Gastroesophageal sphincter (tissue), 4 donors: ENCODE data around the gene INTS7. TPM values are rescaled to one million over a fixed set of nuclear protein-coding genes. Genes with fewer than 3 reads are reported as not detected.

ENCODE experiments used
- ATAC-seq: fragments of 150-250 bp; one replicate; pipeline ENCODE4 v1.9.1; 2016; ENCODE audit warnings: mild to moderate bottlenecking, moderate library complexity
- H3K27ac ChIP-seq, 4 donors: fragments of 200-600 bp; sonication (generic) in 3 of 4; 1 replicate in 3 of 4; 2 replicates in 1 of 4; pipeline ENCODE4 v1.5.1; 2016 to 2019
- H3K27me3 ChIP-seq: fragments of 200-600 bp; sonication (generic); one replicate; pipeline ENCODE4 v1.5.1; 2019
- H3K36me3 ChIP-seq, 2 donors: fragments of 200-600 bp; sonication (generic); one replicate each; pipeline ENCODE4 v1.5.1; 2019; ENCODE audit warnings: control low read depth in 1 of 2
- H3K4me1 ChIP-seq, 3 donors: fragments of 200-600 bp; sonication (generic); 1 replicate in 2 of 3; 2 replicates in 1 of 3; pipeline ENCODE4 v1.5.1; 2016 to 2019; ENCODE audit warnings: control low read depth in 2 of 3
- H3K4me3 ChIP-seq, 2 donors: fragments of 200-600 bp; sonication (generic); one replicate each; pipeline ENCODE4 v1.5.1; 2019; ENCODE audit warnings: mild to moderate bottlenecking in 1 of 2, moderate library complexity in 1 of 2
- H3K9me3 ChIP-seq, 3 donors: fragments of 200-600 bp; sonication (generic); one replicate each; pipeline ENCODE4 v1.5.1; 2017 to 2019; ENCODE audit warnings: control low read depth in 2 of 3
- EP300 ChIP-seq: sonication (generic); formaldehyde crosslinking; IDR thresholded peaks from one replicate; pipeline ENCODE4 v1.6.1; 2017; ENCODE audit warnings: antibody characterized with exemption, mild to moderate bottlenecking
- POLR2A ChIP-seq, 2 donors: fragments of 450-650 bp; IDR thresholded peaks; one replicate each; pipeline ENCODE4 v1.6.1; 2017; ENCODE audit warnings: antibody characterized with exemption in 2 of 2, mild to moderate bottlenecking in 2 of 2, moderate library complexity in 1 of 2
- POLR2AphosphoS5 ChIP-seq: sonication (generic); formaldehyde crosslinking; IDR thresholded peaks from one replicate; pipeline ENCODE4 v1.6.1; 2017; ENCODE audit warnings: antibody characterized with exemption
- WGBS, 2 donors: methylation state at CpG; one replicate each; pipeline ENCODE4 v1.1.5; 2018; ENCODE audit warnings: low coverage in 1 of 2; 5-methylcytosine and 5-hydroxymethylcytosine counted together
- total RNA-seq, 4 donors: library from RNA; depleted of rRNA; stranded (reverse); fragments of >200 nt; gene quantifications; one replicate each; pipeline ENCODE4 v1.1.0, GENCODE V29; 2016
- TF ChIP-seq, protein P1 (sequence below), 4 experiments: fragments of 200-600 bp in 2 of 4; fragments of 450-650 bp in 2 of 4; sonication (generic) in 1 of 4; IDR thresholded peaks; one replicate each; pipeline ENCODE4 v1.5.1; 2017 to 2019; ENCODE audit warnings: antibody characterized with exemption in 4 of 4, mild to moderate bottlenecking in 2 of 4, moderate library complexity in 2 of 4

INTS7 gene
- total RNA-seq, 4 donors from 2014 or later, result 6.1 to 14.2 (median 8.2) TPM

DNA sequence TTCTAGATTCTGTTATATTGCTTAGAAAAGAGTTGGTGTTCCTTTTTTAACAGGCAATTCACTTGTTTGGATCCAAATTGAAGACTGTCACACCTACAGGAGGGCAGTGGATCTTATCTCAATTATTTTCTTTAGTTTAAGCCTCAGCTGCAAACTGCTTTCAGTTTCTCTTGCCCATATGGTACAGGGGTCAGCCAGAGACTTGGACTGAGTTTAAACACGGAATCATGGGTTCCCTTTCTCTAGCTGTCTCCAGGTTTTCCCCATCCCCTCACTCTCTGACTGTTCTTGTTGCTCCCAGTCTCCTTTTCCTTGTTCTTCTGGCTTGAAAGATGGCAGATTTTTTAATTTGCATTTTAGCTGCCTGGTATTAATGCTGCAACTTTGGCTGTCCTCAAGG, 18.6 kb upstream of the INTS7 start:
- no peak for TF ChIP-seq POLR2A (IDR thresholded peaks at IDR 0.05)
- TF ChIP-seq EP300, result no peak
- TF ChIP-seq, protein P1, sequence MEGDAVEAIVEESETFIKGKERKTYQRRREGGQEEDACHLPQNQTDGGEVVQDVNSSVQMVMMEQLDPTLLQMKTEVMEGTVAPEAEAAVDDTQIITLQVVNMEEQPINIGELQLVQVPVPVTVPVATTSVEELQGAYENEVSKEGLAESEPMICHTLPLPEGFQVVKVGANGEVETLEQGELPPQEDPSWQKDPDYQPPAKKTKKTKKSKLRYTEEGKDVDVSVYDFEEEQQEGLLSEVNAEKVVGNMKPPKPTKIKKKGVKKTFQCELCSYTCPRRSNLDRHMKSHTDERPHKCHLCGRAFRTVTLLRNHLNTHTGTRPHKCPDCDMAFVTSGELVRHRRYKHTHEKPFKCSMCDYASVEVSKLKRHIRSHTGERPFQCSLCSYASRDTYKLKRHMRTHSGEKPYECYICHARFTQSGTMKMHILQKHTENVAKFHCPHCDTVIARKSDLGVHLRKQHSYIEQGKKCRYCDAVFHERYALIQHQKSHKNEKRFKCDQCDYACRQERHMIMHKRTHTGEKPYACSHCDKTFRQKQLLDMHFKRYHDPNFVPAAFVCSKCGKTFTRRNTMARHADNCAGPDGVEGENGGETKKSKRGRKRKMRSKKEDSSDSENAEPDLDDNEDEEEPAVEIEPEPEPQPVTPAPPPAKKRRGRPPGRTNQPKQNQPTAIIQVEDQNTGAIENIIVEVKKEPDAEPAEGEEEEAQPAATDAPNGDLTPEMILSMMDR (IDR thresholded peaks at IDR 0.05), result no peak
- TF ChIP-seq POLR2AphosphoS5, result no peak
- WGBS, 2 donors, result 90 to 100% methylated on average over 1 of the region's 1 CpG
- H3K27ac ChIP-seq, result no peak overlapping the region
- H3K4me3 ChIP-seq, result no peak overlapping the region
- peaks cover 0 to 11% (median 0%) of the 10 kb centered on the region in 3 donors for H3K9me3 ChIP-seq
- no peaks in the 10 kb centered on the region for H3K27me3 ChIP-seq
- no peaks in the 10 kb centered on the region for H3K36me3 ChIP-seq
- no peaks in the 10 kb centered on the region for H3K4me1 ChIP-seq
- no peak for ATAC-seq

DNA sequence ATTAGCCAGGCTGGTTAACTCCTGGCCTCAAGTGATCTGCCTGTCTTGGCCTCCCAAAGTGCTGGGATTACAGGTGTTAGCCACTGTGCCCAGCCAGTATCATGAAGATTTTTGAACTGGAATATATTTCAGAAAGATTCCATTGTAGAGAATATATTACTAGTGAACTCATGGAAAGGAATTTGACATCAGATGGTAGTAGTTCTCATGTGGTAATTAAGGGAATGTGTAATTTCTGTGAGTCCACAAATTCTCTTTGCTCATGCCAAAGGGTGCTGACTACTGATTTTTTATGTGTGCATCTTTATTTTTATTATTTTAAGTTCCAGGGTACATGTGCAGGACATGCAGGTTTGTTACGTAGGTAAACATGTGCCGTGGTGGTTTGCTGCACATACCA, 10.6 kb upstream of the INTS7 start:
- H3K36me3 ChIP-seq, result no peaks in the 10 kb centered on the region
- H3K4me1 ChIP-seq, result no peaks in the 10 kb centered on the region
- no peaks in the 10 kb centered on the region for H3K27me3 ChIP-seq
- WGBS, 2 donors, result 95 to 100% methylated on average over 2 of the region's 2 CpGs
- no peak overlapping the region for H3K27ac ChIP-seq
- no peaks in the 10 kb centered on the region for H3K9me3 ChIP-seq
- TF ChIP-seq POLR2A (IDR thresholded peaks at IDR 0.05) (no peak), POLR2AphosphoS5 (no peak), EP300 (no peak)
- TF ChIP-seq, protein P1 (IDR thresholded peaks at IDR 0.05), result no peak
- no peak for ATAC-seq
- no peak overlapping the region for H3K4me3 ChIP-seq

DNA sequence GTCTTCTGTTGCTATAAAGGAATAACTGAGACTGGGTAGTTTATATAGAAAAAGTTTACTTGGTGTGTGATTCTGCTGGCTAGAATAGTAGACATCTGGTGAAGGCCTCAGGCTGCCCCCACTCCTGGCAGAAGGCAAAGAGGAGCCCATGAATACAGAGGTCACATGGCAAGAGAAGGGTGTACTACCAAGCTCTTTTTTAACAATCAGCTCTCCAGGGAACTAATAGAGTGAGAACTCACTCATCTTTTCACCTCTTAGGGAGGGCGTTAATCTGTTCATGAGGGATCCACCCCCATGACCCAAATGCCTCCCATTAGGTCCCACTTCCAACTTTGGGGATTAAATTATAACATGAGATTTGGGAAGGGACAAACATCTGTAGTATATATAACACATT, 9.5 kb upstream of the INTS7 start:
- no peak for ATAC-seq
- Histone ChIP-seq H3K27me3 (peaks cover 4% of the 10 kb centered on the region), H3K9me3 (no peaks in the 10 kb centered on the region), H3K4me1 (no peaks in the 10 kb centered on the region), H3K27ac (no peak overlapping the region), H3K4me3 (no peak overlapping the region), H3K36me3 (no peaks in the 10 kb centered on the region)
- WGBS, 2 donors, result 100% methylated on average over 1 of the region's 1 CpG
- TF ChIP-seq, protein P1 (IDR thresholded peaks at IDR 0.05), result no peak
- TF ChIP-seq EP300, result no peak
- no peak for TF ChIP-seq POLR2A (IDR thresholded peaks at IDR 0.05)
- no peak for TF ChIP-seq POLR2AphosphoS5

- H3K9me3 ChIP-seq, result no peaks in the 10 kb centered on the region
- ATAC-seq, result no peak
- TF ChIP-seq POLR2A (IDR thresholded peaks at IDR 0.05), result no peak
- no peak for TF ChIP-seq POLR2AphosphoS5
- no peak for TF ChIP-seq EP300
- TF ChIP-seq, protein P1 (IDR thresholded peaks at IDR 0.05), result no peak
- H3K27me3 ChIP-seq, result peaks cover 4% of the 10 kb centered on the region
- no peak overlapping the region for H3K27ac ChIP-seq
- no peaks in the 10 kb centered on the region for H3K4me1 ChIP-seq
- H3K4me3 ChIP-seq, result no peak overlapping the region
- H3K36me3 ChIP-seq, result no peaks in the 10 kb centered on the region
Measured at GRCh38 chr1:212042436-212042835, 7.1 kb upstream of the INTS7 start.

GRCh38 chr1:212040629-212041412, 5.5 kb upstream of the INTS7 start:
- H3K27ac ChIP-seq, result no peak overlapping the region
- no peak overlapping the region for H3K4me3 ChIP-seq
- WGBS, 2 donors, result 65 to 82% methylated on average over 5 of the region's 5 CpGs
- no peaks in the 10 kb centered on the region for H3K36me3 ChIP-seq
- ATAC-seq, result no peak
- peaks cover 4% of the 10 kb centered on the region for H3K27me3 ChIP-seq
- no peaks in the 10 kb centered on the region for H3K9me3 ChIP-seq
- TF ChIP-seq, protein P1 (IDR thresholded peaks at IDR 0.05), result no peak
- TF ChIP-seq POLR2AphosphoS5 (no peak), EP300 (no peak), POLR2A (IDR thresholded peaks at IDR 0.05) (no peak)
- H3K4me1 ChIP-seq, result peaks cover 3 to 7% (median 5%) of the 10 kb centered on the region in 3 donors
